DOHH2 (cell line): Measurements from ENCODE around the gene PPFIA1.

ENCODE experiments used
- H3F3A ChIP-seq: fragments of 200-600 bp; sonication (generic), shearing (Covaris generic); 2 replicates; pipeline ENCODE4 v1.6.0; 2016; ENCODE audit warnings: antibody characterized with exemption, mild to moderate bottlenecking; ENCODE audit not compliant: control insufficient read depth, insufficient read depth
- H3K27ac ChIP-seq: fragments of 200-600 bp; sonication (generic); 2 replicates; pipeline ENCODE4 v1.5.1; 2014; ENCODE audit warnings: low read depth, mild to moderate bottlenecking, low read length, moderate library complexity
- H3K27me3 ChIP-seq: fragments of 200-600 bp; sonication (generic); 2 replicates; pipeline ENCODE4 v1.6.1; 2014; ENCODE audit warnings: mild to moderate bottlenecking, low read length, mixed read lengths; ENCODE audit not compliant: control insufficient read depth
- H3K36me3 ChIP-seq: fragments of 200-600 bp; sonication (generic); 2 replicates; pipeline ENCODE4 v1.6.1; 2014; ENCODE audit warnings: mild to moderate bottlenecking, low read length, moderate library complexity, mixed read lengths; ENCODE audit not compliant: control insufficient read depth
- H3K4me1 ChIP-seq: fragments of 200-600 bp; sonication (generic); 2 replicates; pipeline ENCODE4 v1.6.1; 2014; ENCODE audit warnings: mild to moderate bottlenecking, low read length, mixed read lengths; ENCODE audit not compliant: control insufficient read depth
- H3K4me2 ChIP-seq: fragments of 200-600 bp; sonication (generic); 2 replicates; pipeline ENCODE4 v1.6.0; 2014; ENCODE audit warnings: mild to moderate bottlenecking, low read length, moderate library complexity
- H3K4me3 ChIP-seq: fragments of 200-600 bp; sonication (generic); 2 replicates; pipeline ENCODE4 v1.5.1; 2014; ENCODE audit warnings: mild to moderate bottlenecking, low read length, mixed read lengths
- H3K79me2 ChIP-seq: fragments of 200-600 bp; sonication (generic); 2 replicates; pipeline ENCODE4 v1.6.1; 2014; ENCODE audit warnings: mild to moderate bottlenecking, low read length, mixed read lengths; ENCODE audit not compliant: control insufficient read depth
- H3K9me2 ChIP-seq: fragments of 200-600 bp; sonication (generic); replicated peaks from 2 replicates; pipeline ENCODE4 v1.6.1; 2014; ENCODE audit warnings: mild to moderate bottlenecking, low read length, mixed read lengths; ENCODE audit not compliant: control insufficient read depth
- H3K9me3 ChIP-seq: fragments of 200-600 bp; sonication (generic); 2 replicates; pipeline ENCODE4 v1.6.1; 2014; ENCODE audit warnings: antibody characterized with exemption, low read length, mixed read lengths; ENCODE audit not compliant: control insufficient read depth, insufficient read depth
- H4K20me1 ChIP-seq: fragments of 200-600 bp; sonication (generic); 2 replicates; pipeline ENCODE4 v1.6.0; 2014; ENCODE audit warnings: low read depth, mild to moderate bottlenecking, antibody characterized with exemption, low read length, moderate library complexity; ENCODE audit not compliant: control insufficient read depth, insufficient read depth
- EZH2phosphoT487 ChIP-seq: fragments of 200-600 bp; sonication (generic); IDR thresholded peaks from 2 replicates; pipeline ENCODE4 v1.6.1; 2017; ENCODE audit warnings: borderline replicate concordance, mild to moderate bottlenecking, antibody characterized with exemption, low read length, moderate library complexity, mixed read lengths
- TF ChIP-seq, protein P1 (sequence below): fragments of 200-600 bp; sonication (generic); IDR thresholded peaks from one replicate; pipeline ENCODE4 v1.5.1; 2014; ENCODE audit warnings: antibody characterized with exemption, mild to moderate bottlenecking, low read depth, low read length; ENCODE audit not compliant: poor library complexity, severe bottlenecking

Gene PPFIA1

DNA sequence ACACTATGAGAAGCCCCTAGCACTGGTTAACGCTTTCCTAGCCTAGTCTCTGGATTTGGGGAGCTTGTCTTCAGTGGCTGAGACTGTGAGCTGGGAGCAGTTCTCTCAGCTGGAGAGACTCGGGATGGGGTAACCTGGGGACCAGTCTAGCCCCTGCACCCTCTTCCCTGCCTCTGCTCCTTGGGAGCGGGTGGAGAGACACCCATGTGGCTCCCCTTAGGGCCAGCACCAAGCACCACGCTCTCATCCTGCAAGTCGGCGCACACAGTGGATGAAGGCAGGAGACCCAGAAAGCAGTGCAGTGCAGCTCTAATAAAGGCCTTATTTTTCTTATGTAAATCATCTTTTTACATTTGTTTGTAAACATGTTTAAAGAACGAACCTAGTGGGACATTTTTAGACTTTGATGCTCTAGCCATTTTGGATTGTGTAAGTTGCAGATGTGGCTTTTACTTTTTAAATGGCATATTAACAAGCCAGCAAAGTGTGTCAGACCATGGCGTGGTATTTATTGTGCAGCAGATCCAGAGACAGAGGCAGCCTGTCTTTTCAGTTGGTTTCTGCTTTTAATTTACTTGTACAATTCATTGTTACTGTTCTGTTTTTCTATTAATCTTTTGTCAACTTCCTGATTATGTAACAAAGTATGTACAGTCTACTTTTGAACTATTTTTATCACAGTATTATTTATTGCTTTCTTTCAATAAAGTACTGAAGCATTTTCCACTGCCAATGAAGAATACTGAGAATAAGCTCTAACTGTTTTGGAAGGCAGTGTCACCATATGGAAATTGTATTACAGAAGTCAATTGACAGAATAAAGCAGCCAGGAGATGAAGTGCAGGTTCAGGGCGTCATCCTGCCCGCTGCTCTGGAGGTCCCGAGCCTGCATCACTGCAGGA lies 113.4 kb downstream of the PPFIA1 start:
- Histone ChIP-seq H3F3A (no peaks in the 10 kb centered on the region), H3K9me3 (no peaks in the 10 kb centered on the region), H3K9me2 (no peaks in the 10 kb centered on the region), H3K4me1 (no peaks in the 10 kb centered on the region), H3K79me2 (no peaks in the 10 kb centered on the region), H3K27ac (no peak overlapping the region), H3K4me2 (no peak overlapping the region), H3K27me3 (peaks cover 1% of the 10 kb centered on the region; the same call in 1 of the 2 replicates), H3K4me3 (no peak overlapping the region), H4K20me1 (no peaks in the 10 kb centered on the region; the same call in none of the 2 replicates), H3K36me3 (peaks cover 9% of the 10 kb centered on the region)
- TF ChIP-seq, protein P1, sequence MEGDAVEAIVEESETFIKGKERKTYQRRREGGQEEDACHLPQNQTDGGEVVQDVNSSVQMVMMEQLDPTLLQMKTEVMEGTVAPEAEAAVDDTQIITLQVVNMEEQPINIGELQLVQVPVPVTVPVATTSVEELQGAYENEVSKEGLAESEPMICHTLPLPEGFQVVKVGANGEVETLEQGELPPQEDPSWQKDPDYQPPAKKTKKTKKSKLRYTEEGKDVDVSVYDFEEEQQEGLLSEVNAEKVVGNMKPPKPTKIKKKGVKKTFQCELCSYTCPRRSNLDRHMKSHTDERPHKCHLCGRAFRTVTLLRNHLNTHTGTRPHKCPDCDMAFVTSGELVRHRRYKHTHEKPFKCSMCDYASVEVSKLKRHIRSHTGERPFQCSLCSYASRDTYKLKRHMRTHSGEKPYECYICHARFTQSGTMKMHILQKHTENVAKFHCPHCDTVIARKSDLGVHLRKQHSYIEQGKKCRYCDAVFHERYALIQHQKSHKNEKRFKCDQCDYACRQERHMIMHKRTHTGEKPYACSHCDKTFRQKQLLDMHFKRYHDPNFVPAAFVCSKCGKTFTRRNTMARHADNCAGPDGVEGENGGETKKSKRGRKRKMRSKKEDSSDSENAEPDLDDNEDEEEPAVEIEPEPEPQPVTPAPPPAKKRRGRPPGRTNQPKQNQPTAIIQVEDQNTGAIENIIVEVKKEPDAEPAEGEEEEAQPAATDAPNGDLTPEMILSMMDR = no peak
- no peak for TF ChIP-seq EZH2phosphoT487

DNA sequence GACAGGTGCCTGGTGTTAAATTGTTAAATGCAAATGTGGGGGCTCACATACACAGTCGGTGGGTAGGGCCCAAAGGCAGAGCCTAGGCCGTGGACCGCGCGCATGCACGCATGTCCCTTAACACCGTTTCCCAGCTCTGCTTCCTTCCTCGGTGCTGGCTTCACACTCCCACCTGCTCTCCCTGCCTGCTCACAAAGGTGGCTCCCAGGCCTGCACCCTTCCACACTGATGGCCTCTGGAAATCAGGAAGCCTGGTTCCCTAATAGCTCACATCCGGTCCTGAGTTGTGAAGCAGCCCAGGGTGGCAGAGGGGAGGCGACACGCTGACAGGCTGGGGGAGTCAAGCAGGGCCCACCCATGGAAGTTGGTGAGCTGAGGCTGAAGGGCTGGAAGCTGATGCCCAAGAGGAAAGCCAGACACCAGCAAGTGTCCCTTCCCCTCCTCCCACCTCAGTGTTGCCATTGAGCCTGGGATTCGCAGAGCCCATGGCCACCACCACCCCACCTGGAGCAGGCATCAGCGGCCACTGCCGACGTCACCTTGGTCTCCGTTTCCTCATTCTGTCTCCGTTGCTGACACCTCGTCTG lies 114.2 kb downstream of the PPFIA1 start:
- Histone ChIP-seq H3K36me3 (peaks cover 8% of the 10 kb centered on the region; the same call in 1 of the 2 replicates), H3K4me1 (no peaks in the 10 kb centered on the region), H4K20me1 (peaks cover 4% of the 10 kb centered on the region), H3F3A (no peaks in the 10 kb centered on the region), H3K9me3 (no peaks in the 10 kb centered on the region), H3K4me2 (no peak overlapping the region), H3K9me2 (no peaks in the 10 kb centered on the region), H3K27me3 (peaks cover 9% of the 10 kb centered on the region), H3K79me2 (no peaks in the 10 kb centered on the region), H3K27ac (no peak overlapping the region), H3K4me3 (no peak overlapping the region)
- TF ChIP-seq EZH2phosphoT487 = no peak
- TF ChIP-seq, protein P1 = no peak

DNA sequence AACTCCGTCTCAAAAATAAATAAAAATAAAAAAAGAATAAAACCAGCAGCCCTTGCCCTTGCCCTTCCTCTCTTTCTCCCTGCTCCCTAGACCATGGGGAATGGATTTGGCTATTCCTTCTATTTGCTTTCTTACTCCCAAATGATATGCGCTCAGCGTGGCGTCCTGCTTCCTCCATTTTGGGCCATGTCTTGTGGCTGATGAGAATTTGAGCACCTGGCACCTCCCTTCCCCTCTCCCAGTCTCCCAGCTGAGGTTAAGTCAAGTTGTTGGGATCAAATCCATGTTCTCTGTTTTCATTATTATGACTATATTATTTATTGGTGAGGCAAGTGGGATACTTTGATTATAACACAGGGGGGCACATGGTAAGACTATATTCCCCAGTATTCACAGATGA lies 117.1 kb downstream of the PPFIA1 start:
- Histone ChIP-seq H3K4me1 (no peaks in the 10 kb centered on the region), H3K27ac (no peak overlapping the region), H3K4me2 (no peak overlapping the region), H3K9me2 (no peaks in the 10 kb centered on the region), H3K27me3 (peaks cover 19% of the 10 kb centered on the region), H3K79me2 (no peaks in the 10 kb centered on the region), H3K9me3 (no peaks in the 10 kb centered on the region), H3K4me3 (no peak overlapping the region), H3F3A (no peaks in the 10 kb centered on the region), H4K20me1 (peaks cover 4% of the 10 kb centered on the region), H3K36me3 (peaks cover 5% of the 10 kb centered on the region; the same call in 1 of the 2 replicates)
- TF ChIP-seq, protein P1 = no peak
- no peak for TF ChIP-seq EZH2phosphoT487
